GM12892 (cell line): ENCODE data around the gene GRM7.

Experiments
- POLR2A ChIP-seq: IDR thresholded peaks from 2 replicates; pipeline ENCODE4 v1.6.1; 2011; ENCODE audit warnings: low read depth, low read length, control low read depth
- POLR2AphosphoS5 ChIP-seq: IDR thresholded peaks from 2 replicates; pipeline ENCODE4 v1.6.1; 2011; ENCODE audit warnings: low read depth, low read length, control low read depth

GRCh38 chr3:6921876-6922275 is 61.0 kb downstream of the GRM7 start:
- TF ChIP-seq POLR2A (no peak), POLR2AphosphoS5 (no peak)
